Liver (tissue), 3 donors: ENCODE data around the gene TBC1D4.

Source experiments
- ATF3 ChIP-seq: IDR thresholded peaks from 2 replicates; pipeline ENCODE4 v1.6.1; 2016; ENCODE audit warnings: antibody characterized with exemption
- CTCF ChIP-seq: fragments of 150-350 bp; IDR thresholded peaks from 2 replicates; pipeline ENCODE4 v1.5.1; 2017; ENCODE audit warnings: improper control_type of control experiment, low read depth, low read length; ENCODE audit not compliant: missing input control
- EGR1 ChIP-seq, 2 donors: IDR thresholded peaks; 2 replicates each; pipeline ENCODE4 v1.6.1; 2016 to 2018; ENCODE audit warnings: antibody characterized with exemption in 2 of 2, low read depth in 2 of 2
- HNF4G ChIP-seq: IDR thresholded peaks from 2 replicates; pipeline ENCODE4 v1.6.1; 2016; ENCODE audit warnings: antibody characterized with exemption
- MAX ChIP-seq: IDR thresholded peaks from 2 replicates; pipeline ENCODE4 v1.6.1; 2016; ENCODE audit warnings: antibody characterized with exemption
- RAD21 ChIP-seq, 2 donors: IDR thresholded peaks; 2 replicates each; pipeline ENCODE4 v1.6.1; 2016; ENCODE audit warnings: antibody characterized with exemption in 2 of 2, mild to moderate bottlenecking in 2 of 2
- REST ChIP-seq: IDR thresholded peaks from 2 replicates; pipeline ENCODE4 v1.6.1; 2016; ENCODE audit warnings: antibody characterized with exemption, mild to moderate bottlenecking
- SP1 ChIP-seq: IDR thresholded peaks from 2 replicates; pipeline ENCODE4 v1.6.1; 2018; ENCODE audit warnings: antibody characterized with exemption, mild to moderate bottlenecking
- TAF1 ChIP-seq: conservative IDR thresholded peaks from 2 replicates; pipeline ENCODE4 v1.6.1; 2016; ENCODE audit warnings: antibody characterized with exemption, mild to moderate bottlenecking
- ZBTB33 ChIP-seq: IDR thresholded peaks from 2 replicates; pipeline ENCODE4 v1.6.1; 2016; ENCODE audit warnings: antibody characterized with exemption
- donor health status: healthy.
- donor health status: healthy.

- TF ChIP-seq CTCF: no peak
- TF ChIP-seq TAF1: no peak
- no peak for TF ChIP-seq ATF3
- TF ChIP-seq RAD21 (IDR thresholded peaks at IDR 0.05): peak in 1 of 2 donors; percentile 5
- TF ChIP-seq REST: no peak
- no peak for TF ChIP-seq HNF4G
- TF ChIP-seq EGR1 (IDR thresholded peaks at IDR 0.05; ENCODE audit: low read depth in 2 of 2): no peak
- no peak for TF ChIP-seq SP1
- TF ChIP-seq MAX: no peak
- TF ChIP-seq ZBTB33: no peak
These were observed 64.3 kb downstream of the TBC1D4 start for GRCh38 chr13:75417656-75418055.
